Activated naive CD8-positive, alpha-beta T cell treated with anti-CD3 and anti-CD28 coated beads for 36 hours (primary cell): ENCODE results near the gene CYB5RL. TPM values are rescaled to one million over a fixed set of nuclear protein-coding genes. Genes with fewer than 3 reads are reported as not detected.
"Not testable (repeated sequence)": the region's sequence is repeated elsewhere in the genome, so short reads cannot be mapped to it uniquely, and the experiment has no call there.

Experiments used
- DNase-seq: peaks from one replicate; pipeline ENCODE4 v3.0.0; 2021
- H3K27ac Mint-ChIP-seq: one replicate; pipeline ENCODE4 v1.8.0; 2022; ENCODE audit warnings: mild to moderate bottlenecking, moderate library complexity, mixed read lengths
- H3K27me3 Mint-ChIP-seq: one replicate; pipeline ENCODE4 v1.8.0; 2022; ENCODE audit warnings: mild to moderate bottlenecking, mixed read lengths
- H3K36me3 Mint-ChIP-seq: one replicate; pipeline ENCODE4 v1.8.0; 2021; ENCODE audit warnings: mild to moderate bottlenecking, mixed read lengths
- H3K4me1 Mint-ChIP-seq: one replicate; pipeline ENCODE4 v1.8.0; 2021; ENCODE audit warnings: mixed read lengths
- H3K4me3 Mint-ChIP-seq: one replicate; pipeline ENCODE4 v1.8.0; 2022; ENCODE audit warnings: mild to moderate bottlenecking, moderate library complexity, mixed read lengths
- H3K9me3 Mint-ChIP-seq: one replicate; pipeline ENCODE4 v1.8.0; 2022; ENCODE audit warnings: mixed read lengths
- total RNA-seq, 2 experiments: library from RNA; stranded (reverse); gene quantifications; one replicate each; pipeline ENCODE4 v1.2.3, GENCODE V29; 2021

Gene CYB5RL
- total RNA-seq, 2 experiments from 2014 or later = 9.1 to 10.6 TPM

DNA sequence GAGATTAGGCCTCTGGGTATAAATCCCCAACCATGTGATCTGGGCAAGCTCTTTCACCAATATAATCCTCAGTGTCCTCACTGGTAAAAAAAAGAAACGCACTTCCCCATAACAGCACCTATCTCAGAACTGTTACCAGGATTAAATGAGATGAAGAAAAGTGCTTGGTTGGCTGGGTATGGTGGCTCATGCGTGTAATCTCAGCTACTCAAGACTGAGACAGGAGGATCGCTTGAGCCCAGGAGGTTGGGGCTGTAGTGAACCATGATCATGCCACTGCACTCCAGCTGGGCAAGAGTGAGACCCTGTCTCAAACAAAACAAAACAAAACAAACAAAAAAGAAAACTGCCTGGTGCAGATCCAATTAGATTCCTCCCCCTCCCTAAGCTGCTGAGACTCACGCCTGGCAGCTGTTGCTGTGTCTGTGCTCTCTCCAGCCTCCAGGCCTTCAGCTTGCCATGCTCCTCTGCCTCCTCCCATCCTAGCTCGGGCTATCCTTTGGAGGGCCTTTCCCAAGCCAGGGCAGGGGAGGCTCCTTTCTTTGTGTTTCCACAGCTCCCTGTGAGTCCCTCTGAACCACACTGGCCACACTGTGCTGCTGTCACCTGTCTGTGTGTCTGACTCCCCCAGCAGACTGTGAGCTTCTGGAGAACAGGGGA is 19.0 kb downstream of the CYB5RL start:
- no peak for DNase-seq
- no peak overlapping the region for H3K4me3 Mint-ChIP-seq
- H3K27ac Mint-ChIP-seq = no peak overlapping the region
- H3K36me3 Mint-ChIP-seq = peaks cover 18% of the 10 kb centered on the region
- H3K27me3 Mint-ChIP-seq = no peaks in the 10 kb centered on the region
- H3K4me1 Mint-ChIP-seq = no peaks in the 10 kb centered on the region
- H3K9me3 Mint-ChIP-seq = no peaks in the 10 kb centered on the region

- Mint-ChIP-seq H3K27ac (no peak overlapping the region), H3K36me3 (peaks cover 15% of the 10 kb centered on the region), H3K27me3 (no peaks in the 10 kb centered on the region), H3K9me3 (no peaks in the 10 kb centered on the region), H3K4me3 (no peak overlapping the region), H3K4me1 (no peaks in the 10 kb centered on the region)
- no peak for DNase-seq
These were observed 21.3 kb downstream of the CYB5RL start for GRCh38 chr1:54178296-54179070.

DNA sequence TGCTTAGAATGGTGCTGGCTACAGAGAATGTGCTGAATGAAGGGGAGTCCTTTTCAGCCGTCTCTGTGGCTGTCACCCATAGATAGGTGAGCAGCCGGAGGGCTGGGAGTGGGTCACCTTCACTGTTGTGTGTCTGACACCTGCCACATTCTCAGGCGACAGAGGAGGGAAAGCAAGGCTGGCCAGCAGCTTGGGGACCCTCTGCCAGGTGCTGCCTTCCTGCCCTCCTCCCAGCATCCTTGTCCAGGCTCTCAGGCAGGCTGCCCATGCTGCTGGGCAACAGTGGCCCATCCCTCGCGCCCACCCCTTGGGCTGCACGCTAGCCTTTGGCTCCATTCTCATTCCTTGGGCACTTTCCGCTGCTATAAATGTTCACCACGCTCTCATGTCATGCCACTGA is 22.1 kb downstream of the CYB5RL start:
- no peak overlapping the region for H3K27ac Mint-ChIP-seq
- no peaks in the 10 kb centered on the region for H3K9me3 Mint-ChIP-seq
- peaks cover 15% of the 10 kb centered on the region for H3K36me3 Mint-ChIP-seq

DNA sequence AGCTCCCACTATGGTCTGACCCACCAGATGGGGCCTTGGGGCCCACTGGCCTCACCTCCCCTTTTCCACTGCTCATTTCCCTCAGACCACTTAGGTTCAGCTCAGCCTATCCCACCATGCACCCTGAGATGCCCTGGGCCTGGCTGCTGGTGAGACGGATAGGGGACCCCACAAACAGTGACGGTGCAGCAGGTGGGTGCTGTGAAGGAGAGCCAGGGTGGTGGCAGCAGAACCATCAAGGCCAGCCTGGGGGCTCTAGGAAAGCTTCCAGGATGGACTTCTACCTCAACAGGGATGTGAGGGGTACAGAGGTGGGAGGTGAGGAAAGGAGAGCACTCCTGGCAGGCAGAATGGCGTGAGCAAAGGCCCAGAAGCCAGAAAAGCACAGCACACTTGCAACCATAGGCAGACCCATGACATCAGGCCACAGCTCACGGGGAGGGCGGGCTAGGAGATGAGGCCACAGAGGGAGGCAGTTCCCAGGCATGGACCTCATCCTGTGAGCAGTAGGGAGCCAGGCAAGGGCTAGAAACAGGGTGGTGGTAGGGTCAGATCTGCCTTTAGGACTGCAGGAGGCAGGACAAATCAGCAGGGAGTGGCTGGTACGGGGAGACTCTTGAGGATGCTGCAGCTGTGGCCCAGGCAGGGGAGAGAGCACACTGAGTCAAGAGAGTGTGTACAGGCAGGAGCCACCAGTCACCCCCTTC is 23.1 kb downstream of the CYB5RL start:
- H3K27ac Mint-ChIP-seq = no peak overlapping the region

More for the DNA sequence above, 22.1 kb downstream of the CYB5RL start:
- no peak for DNase-seq
- Mint-ChIP-seq H3K4me3 (no peak overlapping the region), H3K27me3 (no peaks in the 10 kb centered on the region), H3K4me1 (no peaks in the 10 kb centered on the region)

GRCh38 chr1:54174106-54174505 is 25.7 kb downstream of the CYB5RL start:
- H3K4me3 Mint-ChIP-seq = no peak overlapping the region
- DNase-seq = no peak
- H3K36me3 Mint-ChIP-seq = peaks cover 5% of the 10 kb centered on the region
- no peak overlapping the region for H3K27ac Mint-ChIP-seq
- H3K9me3 Mint-ChIP-seq = no peaks in the 10 kb centered on the region
- H3K4me1 Mint-ChIP-seq = peaks cover 4% of the 10 kb centered on the region
- H3K27me3 Mint-ChIP-seq = no peaks in the 10 kb centered on the region

More for the DNA sequence above, 23.1 kb downstream of the CYB5RL start:
- no peak for DNase-seq
- peaks cover 13% of the 10 kb centered on the region for H3K36me3 Mint-ChIP-seq
- H3K4me3 Mint-ChIP-seq = no peak overlapping the region
- H3K4me1 Mint-ChIP-seq = no peaks in the 10 kb centered on the region
- no peaks in the 10 kb centered on the region for H3K9me3 Mint-ChIP-seq
- H3K27me3 Mint-ChIP-seq = no peaks in the 10 kb centered on the region

DNA sequence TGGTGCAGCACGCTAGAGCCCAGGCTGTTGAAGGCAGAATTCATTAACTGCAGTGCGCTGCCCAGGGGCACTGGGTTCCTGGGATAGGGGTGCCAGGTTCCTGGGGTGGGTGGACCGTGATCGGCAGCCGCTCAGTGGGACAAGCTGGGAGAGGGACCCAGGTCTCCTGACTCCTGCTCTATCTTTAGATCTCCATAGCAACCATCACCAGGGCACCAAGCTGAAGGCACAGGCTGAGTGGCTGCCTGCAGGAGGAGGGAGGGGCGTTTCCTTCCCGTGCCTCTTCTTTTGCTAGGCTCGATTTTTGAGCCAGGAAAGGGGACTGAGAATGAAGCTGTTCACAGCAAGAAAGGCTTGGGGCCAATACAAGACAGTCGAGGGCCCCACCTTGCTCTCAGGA is 26.1 kb downstream of the CYB5RL start:
- no peak overlapping the region for H3K27ac Mint-ChIP-seq
- DNase-seq = no peak
- peaks cover 4% of the 10 kb centered on the region for H3K4me1 Mint-ChIP-seq
- H3K4me3 Mint-ChIP-seq = no peak overlapping the region
- H3K36me3 Mint-ChIP-seq = peaks cover 5% of the 10 kb centered on the region
- no peaks in the 10 kb centered on the region for H3K27me3 Mint-ChIP-seq
- H3K9me3 Mint-ChIP-seq = no peaks in the 10 kb centered on the region

DNA sequence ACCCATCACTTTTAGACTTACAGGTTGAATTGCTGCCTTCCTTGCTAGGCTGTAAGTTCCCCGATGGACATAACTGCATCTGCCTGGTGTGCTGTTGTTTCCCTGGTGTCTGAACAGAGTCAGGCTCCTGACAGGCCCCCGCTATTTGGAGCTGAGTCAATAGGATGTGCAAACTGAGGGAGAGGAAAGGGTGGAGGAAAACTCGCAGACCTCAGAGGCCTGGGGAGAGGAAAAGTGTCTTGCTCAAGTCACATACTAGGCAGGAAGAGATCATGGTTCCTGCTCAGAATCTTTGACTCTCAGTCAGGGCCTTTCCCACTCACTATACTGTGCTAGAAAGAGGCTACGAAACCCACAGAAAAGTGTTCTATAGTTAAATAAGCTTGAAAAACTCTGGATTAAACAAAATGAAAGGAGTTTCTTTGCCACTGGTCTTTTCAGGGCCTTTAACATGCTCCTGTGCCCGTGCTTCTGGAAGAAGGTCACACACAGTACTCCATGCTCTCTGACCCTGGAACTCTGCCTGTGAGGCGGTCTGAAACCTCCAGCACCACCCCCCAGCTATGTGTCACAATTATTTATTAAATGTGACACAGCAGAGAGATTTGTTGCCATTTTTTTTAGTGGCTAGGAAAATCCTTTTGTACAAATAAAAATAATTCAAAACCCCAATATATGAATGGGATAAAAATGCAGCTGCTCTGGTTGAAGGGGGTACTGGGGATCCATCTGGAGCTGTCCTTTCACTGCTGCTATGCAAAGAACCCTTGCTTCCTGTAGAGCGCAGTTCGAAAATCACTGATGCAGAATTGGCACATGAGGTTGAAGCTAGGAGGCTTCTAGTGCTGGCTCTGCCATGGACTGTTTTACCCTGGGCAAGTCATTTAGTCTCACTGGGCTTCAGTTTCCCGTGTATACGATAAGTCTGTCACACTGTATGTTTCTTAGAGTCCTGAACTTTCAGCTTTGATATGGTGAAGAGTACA is 26.9 kb downstream of the CYB5RL start:
- Mint-ChIP-seq H3K36me3 (peaks cover 3% of the 10 kb centered on the region), H3K4me1 (peaks cover 4% of the 10 kb centered on the region), H3K27me3 (no peaks in the 10 kb centered on the region), H3K4me3 (no peak overlapping the region), H3K27ac (no peak overlapping the region), H3K9me3 (no peaks in the 10 kb centered on the region)
- no peak for DNase-seq

DNA sequence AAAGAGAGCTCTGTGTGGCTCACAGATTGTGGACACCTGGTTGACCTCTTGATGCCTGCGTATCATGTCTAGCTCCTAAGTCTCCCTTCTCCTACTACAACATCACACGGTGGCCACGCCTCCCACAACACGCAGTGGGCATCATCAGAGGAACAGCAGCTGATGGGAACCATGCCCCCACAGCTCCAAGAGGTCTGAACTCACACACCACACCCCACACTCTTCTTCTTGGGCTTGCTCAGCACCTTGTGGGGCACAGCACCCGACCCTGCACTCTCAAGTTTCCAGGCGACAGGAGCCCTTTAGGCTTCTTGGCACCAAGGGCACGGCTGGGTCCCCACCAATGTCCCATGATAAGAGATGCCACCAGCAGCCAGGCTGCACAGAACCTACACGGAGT is 28.2 kb downstream of the CYB5RL start:
- no peak overlapping the region for H3K4me3 Mint-ChIP-seq
- H3K36me3 Mint-ChIP-seq = peaks cover 3% of the 10 kb centered on the region
- H3K27me3 Mint-ChIP-seq = no peaks in the 10 kb centered on the region
- peaks cover 4% of the 10 kb centered on the region for H3K4me1 Mint-ChIP-seq
- H3K9me3 Mint-ChIP-seq = no peaks in the 10 kb centered on the region
- no peak overlapping the region for H3K27ac Mint-ChIP-seq
- DNase-seq = no peak

GRCh38 chr1:54171016-54171415 is 28.8 kb downstream of the CYB5RL start:
- no peaks in the 10 kb centered on the region for H3K27me3 Mint-ChIP-seq
- H3K36me3 Mint-ChIP-seq = peaks cover 3% of the 10 kb centered on the region
- H3K4me3 Mint-ChIP-seq = no peak overlapping the region
- H3K27ac Mint-ChIP-seq = no peak overlapping the region
- peaks cover 4% of the 10 kb centered on the region for H3K4me1 Mint-ChIP-seq
- no peak for DNase-seq
- no peaks in the 10 kb centered on the region for H3K9me3 Mint-ChIP-seq

DNA sequence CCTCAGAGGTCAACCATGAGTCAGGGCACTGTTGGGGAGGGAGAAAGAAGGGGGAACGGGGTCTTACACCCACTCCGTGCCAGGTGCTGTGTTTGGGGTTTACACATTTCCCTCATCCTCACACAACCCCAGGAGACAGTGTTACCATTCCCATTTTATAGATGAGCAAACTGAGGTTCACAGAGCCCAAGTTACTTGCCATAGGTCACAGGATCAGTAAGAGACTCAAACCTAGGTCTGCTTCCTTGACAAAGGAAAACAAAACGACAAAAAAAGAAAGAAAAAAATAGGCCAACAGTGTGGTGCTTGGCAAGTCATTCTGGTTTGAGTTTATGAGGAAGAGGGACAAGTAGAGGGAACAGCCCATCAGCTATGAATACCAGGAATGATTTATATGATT is 30.8 kb downstream of the CYB5RL start:
- no peak overlapping the region for H3K4me3 Mint-ChIP-seq
- H3K9me3 Mint-ChIP-seq = no peaks in the 10 kb centered on the region
- peaks cover 4% of the 10 kb centered on the region for H3K4me1 Mint-ChIP-seq
- no peaks in the 10 kb centered on the region for H3K27me3 Mint-ChIP-seq
- H3K27ac Mint-ChIP-seq = no peak overlapping the region
- no peaks in the 10 kb centered on the region for H3K36me3 Mint-ChIP-seq
- no peak for DNase-seq

DNA sequence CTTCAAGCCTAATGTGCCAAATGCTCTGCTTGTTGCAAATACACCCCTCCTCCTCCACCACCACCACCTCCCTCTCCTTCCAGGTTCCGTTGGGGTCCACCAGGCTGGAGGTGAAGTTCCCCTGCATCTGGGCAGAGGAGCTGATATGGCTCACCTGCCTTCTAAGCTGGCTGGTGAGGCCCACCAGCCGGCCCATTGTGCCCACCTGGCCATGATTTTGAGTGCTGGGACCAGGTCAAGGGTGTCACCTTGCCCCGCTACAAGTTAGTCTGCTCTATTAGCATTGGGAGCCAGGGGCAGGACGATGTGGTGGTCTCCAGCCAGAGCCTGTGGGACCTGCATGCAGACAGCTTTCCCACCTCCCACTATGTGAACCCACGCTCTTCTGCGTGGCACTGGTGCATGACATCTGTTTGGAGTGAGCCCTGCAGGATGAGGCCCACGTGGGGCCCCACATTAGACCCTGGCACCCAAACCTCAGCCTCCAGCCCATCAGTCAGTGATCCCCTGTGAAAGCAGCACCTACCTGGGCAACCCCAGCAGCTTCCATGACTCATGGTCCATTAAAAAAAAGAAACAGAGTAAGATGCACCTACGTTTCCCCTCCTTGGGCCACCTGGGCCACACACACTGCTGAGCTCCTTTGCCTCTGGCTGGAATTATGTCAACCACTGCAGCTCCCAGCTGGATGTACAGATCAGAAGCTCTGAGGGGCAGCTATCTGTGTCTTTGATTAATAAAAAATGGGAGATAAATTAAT is 31.4 kb downstream of the CYB5RL start:
- Mint-ChIP-seq H3K27ac (no peak overlapping the region), H3K9me3 (no peaks in the 10 kb centered on the region)

DNA sequence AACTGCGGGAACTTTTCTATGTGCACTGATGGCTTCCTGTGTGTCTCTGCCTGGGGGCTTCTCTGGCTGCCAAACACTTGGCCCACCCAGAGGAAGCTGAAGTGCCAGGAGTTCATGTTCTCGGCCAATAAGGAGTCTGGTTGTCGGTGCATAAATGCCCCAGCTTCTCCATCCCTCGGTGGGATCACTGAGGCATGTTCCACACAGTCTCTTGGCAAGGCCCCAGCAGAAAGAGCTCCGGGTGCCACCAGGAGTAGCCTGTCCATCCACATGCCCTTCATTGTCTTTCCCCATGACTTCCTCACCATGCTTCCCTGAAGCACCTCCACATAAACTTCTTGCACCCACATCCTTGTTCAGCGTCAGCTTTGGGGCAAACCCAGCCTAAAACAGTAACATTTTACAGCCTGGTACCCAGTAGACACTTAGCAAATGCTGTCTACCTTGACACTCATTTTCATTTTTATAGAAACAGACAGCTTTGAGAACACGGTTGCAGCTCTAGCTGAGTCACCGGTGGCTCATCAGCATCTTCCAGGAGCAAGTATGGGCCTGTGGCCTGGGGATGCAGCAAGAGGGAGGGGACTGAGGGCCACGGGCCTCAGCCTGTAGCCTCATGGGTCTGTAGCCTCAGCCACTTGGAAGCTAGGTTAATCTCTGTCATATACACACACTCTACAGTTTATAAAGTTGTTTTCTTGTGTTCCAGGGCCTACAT is 32.2 kb downstream of the CYB5RL start:
- Mint-ChIP-seq H3K27me3 (no peaks in the 10 kb centered on the region), H3K9me3 (no peaks in the 10 kb centered on the region), H3K4me1 (peaks cover 4% of the 10 kb centered on the region), H3K4me3 (no peak overlapping the region), H3K27ac (no peak overlapping the region), H3K36me3 (no peaks in the 10 kb centered on the region)
- no peak for DNase-seq

More for the DNA sequence above, 31.4 kb downstream of the CYB5RL start:
- Mint-ChIP-seq H3K36me3 (no peaks in the 10 kb centered on the region), H3K27me3 (no peaks in the 10 kb centered on the region), H3K4me3 (no peak overlapping the region), H3K4me1 (peaks cover 4% of the 10 kb centered on the region)
- DNase-seq = no peak

DNA sequence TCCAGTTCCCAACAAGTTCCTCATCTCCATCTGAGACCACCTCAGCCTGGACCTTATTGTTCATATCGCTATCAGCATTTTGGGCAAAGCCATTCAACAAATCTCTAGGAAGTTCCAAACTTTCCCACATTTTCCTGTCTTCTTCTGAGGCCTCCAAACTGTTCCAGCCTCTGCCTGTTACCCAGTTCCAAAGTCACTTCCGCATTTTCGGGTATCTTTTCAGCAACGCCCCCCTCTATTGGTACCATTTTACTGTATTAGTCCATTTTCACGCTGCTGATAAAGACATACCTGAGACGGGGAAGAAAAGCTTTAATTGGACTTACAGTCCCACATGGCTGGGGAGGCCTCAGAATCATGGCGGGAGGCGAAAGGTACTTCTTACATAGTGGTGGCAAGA is 33.5 kb downstream of the CYB5RL start:
- H3K27me3 Mint-ChIP-seq, H3K4me1 Mint-ChIP-seq, H3K4me3 Mint-ChIP-seq, H3K27ac Mint-ChIP-seq, DNase-seq, H3K9me3 Mint-ChIP-seq, H3K36me3 Mint-ChIP-seq: not testable (repeated sequence)
